Keratinocyte (primary cell): ENCODE measurements around the gene FBXO33.

Experiments
- CTCF ChIP-seq, 3 experiments: IDR thresholded peaks in 1 of 3; conservative IDR thresholded peaks in 1 of 3; optimal IDR thresholded peaks in 1 of 3; 2 replicates in 2 of 3; 3 replicates in 1 of 3; pipeline versions ENCODE3 to v1.5.1; 2011; ENCODE audit warnings: low read length in 3 of 3, mild to moderate bottlenecking in 3 of 3, moderate library complexity in 2 of 3, control low read depth in 1 of 3, inconsistent platforms in 1 of 3; ENCODE audit not compliant: insufficient read depth in 2 of 3; ENCODE audit errors: extremely low read depth in 1 of 3
- EZH2 ChIP-seq: IDR thresholded peaks from one replicate; pipeline ENCODE4 v1.6.1; 2012; ENCODE audit warnings: inconsistent platforms, mild to moderate bottlenecking, low read length, moderate library complexity

- TF ChIP-seq CTCF (optimal IDR thresholded peaks at IDR 0.05 in 1 of 3, IDR thresholded peaks at IDR 0.05 in 1 of 3, conservative IDR thresholded peaks at IDR 0.05 in 1 of 3; ENCODE audit: extremely low read depth in 1 of 3, insufficient read depth in 2 of 3, low read length in 3 of 3) (no peak), EZH2 (no peak)
These were observed 1.2 kb upstream of the FBXO33 start for GRCh38 chr14:39433452-39433813.
